NCI-H146 (cell line): ENCODE data around the gene MLH3.

Experiments used
- DNase-seq: peaks from one replicate; lab custom pipeline; 2025; lab: John Stamatoyannopoulos, UW

MLH3 gene

GRCh38 chr14:74984236-74985027 is 66.8 kb downstream of the MLH3 start:
- no peak for DNase-seq

- DNase-seq: no peak
Observed at GRCh38 chr14:74983343-74983742, 67.9 kb downstream of the MLH3 start.

DNA sequence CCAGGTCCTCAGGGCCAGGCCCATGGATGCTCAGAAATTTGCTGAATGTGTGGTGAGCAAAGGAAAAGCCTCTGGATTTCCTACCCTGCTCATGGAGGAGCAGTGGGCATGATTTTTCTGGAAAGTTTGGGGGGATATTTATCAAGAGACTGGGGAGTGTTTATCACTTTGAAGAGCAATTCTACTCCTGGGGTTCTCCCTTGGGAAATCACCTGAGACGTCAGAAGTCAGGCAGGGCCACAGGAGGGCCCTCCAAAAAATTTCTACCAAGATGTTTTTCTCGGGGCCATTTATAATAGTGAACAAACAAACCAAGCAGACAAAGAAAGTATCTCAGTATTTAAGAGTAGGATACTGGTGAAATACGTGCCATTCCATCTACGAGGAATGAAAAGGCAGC is 68.6 kb downstream of the MLH3 start:
- DNase-seq: no peak

GRCh38 chr14:74981833-74982232 is 69.4 kb downstream of the MLH3 start:
- no peak for DNase-seq

GRCh38 chr14:74981462-74981782 is 69.8 kb downstream of the MLH3 start:
- DNase-seq: no peak

- peak; percentile 59 for DNase-seq
Observed at GRCh38 chr14:74980731-74981461, 70.4 kb downstream of the MLH3 start.

DNA sequence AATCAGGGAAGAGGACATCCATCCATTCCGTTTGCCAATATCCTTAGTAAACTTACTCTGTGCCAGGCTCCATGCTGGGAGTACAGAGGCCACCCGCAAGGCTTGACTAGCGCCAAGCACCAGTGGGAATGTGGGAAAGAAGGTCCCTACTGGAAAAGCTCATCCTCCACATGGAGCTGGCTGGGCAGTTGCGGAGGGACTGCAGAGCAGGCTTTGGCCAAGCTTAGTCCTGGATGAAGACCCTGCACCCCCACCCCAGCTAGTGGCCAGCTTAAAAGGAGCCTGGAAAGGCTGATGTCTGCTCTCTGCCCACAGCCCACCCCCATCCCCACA is 70.9 kb downstream of the MLH3 start:
- peak; percentile 28 for DNase-seq

DNA sequence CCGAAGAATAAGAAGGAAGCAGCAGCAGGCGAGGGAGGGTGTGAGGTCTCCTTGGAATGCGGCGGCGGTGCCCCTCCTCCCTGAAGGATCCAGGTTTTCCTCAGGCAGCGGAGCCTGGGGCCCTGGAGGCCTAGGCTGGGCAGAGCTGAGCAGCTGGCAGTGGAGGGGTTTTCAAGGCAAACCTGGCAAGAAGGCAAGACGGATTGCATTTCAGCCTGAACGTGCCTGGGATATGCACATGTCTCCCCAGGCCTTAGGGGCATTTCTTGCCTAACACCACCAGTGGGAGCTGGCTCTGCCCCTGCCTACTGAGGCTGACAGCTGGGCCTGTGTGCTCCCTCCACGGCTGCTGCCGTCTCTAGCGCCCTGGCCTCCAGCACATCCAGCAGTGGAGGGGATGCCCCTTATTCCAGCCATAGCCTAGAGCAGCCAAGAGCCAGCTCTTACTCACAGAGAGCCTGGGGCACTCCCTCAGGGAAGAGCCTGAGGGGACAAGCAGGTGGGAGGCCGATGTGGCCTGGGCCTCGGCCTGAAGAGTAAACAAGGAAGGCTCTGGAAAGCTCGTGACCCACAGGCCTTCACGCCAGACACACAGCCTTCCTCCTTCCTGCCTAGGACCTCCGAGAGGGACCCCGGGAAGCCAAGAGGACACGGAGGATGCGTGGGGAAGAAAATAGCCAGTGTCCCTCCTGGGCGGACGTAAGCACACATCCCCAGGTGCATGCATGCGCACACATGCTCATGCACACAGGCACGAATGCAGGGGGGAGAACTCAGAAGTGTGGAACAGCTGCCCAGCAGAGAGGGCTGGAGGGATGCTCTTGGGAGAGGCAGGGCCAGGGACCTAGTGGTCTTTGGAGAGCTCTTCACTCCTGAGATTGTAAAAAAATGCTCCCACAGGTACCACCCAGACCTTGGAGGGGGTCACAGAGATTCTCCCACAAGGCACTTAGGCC is 71.5 kb downstream of the MLH3 start:
- DNase-seq: peak; percentile 72

GRCh38 chr14:74979029-74979428 is 72.2 kb downstream of the MLH3 start:
- DNase-seq: no peak

- DNase-seq: peak; percentile 77
Observed at GRCh38 chr14:74978416-74978947, 72.8 kb downstream of the MLH3 start.

GRCh38 chr14:74977901-74978385 is 73.3 kb downstream of the MLH3 start:
- DNase-seq: no peak

- DNase-seq: no peak
Observed at GRCh38 chr14:74977164-74977900, 73.9 kb downstream of the MLH3 start.

GRCh38 chr14:74976264-74977113 is 74.8 kb downstream of the MLH3 start:
- DNase-seq: no peak

GRCh38 chr14:74975059-74975810 is 76.0 kb downstream of the MLH3 start:
- DNase-seq: no peak

DNA sequence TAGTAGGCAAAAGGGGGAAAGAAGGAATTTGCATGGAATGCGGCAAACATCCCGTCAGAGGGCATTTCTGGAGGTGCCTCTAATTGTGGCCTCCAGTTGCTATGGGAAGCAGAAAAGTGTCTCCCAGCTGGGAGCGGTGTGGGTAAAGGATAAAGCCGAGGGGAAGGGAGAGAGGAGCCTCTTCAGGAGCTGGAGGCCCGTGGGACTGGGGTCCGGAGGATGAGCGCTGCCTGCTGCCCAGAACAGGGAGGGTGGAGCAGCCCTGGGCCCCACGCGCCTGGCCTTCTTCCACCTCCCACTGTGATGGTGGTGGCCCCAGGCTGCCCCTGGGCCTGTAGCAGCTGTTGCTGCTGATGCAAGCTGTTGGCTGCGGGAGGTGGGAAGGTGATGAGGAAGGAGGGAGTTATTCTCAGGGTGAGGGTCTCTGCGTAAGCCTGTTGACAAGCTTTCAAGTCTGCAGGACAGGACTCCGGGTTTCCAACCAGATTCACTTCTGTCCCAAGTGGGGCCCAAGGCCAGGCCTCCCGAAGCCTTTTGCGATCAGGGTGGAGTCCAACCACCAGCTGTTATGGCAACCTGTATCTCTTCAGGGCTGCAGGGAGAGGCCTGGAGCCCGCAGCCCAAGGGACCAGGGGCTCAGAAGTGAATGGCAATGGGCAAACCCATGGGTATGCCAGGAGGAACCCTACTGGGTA is 76.8 kb downstream of the MLH3 start:
- no peak for DNase-seq

DNA sequence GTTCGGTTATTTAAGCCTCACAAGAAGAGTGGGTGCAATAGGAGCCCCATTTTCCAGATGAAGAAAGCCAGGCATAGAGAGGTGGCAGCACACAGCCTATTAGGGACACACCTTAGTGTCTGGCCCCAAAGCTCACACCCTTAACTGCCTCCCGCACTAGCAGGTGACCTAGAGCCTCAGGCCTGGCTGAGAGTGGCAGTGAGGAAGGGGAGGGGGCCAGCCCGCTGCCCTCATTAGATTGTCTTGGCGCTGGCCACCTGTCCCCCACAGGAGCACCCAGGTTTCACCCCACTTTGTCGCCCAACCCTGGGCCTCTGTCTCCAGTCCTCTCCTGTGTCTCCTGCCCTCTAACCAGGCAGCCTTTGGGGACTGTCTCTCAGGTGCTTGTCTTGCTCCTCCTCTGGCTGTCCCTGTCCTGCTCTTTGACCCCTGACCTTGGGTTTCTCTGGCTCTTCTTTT is 77.3 kb downstream of the MLH3 start:
- DNase-seq: no peak

DNA sequence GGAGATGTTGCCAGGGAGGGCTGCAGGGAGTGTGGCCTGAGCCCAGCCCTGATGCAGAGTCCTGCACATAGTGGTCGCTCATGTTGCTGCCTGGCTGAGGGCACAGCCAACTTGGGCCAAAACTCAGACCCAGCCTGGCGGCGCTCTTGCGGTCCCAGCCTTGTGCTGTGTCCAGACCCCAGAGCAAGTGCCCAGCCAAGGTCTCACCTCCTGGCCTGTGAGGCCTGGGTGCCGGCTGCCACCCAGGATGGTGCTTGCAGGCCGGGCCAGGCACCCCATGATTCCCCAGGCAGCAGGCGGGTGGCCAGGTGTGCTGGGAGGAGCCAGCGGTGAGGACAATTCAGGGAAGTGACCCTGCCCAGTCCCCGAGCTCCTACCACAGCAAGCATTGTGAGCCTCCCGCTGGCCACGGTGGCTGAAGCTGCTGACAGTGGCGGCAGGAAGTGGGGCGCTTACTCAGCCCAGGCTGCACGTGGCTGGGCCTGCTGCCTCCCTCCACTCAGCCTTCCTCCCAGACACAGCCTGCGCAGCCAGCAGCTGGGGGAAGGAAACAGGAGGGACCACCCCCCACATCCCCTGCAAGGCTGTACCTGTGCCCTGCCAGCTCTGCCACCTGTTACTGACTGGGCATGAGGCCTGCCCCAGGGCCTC is 78.1 kb downstream of the MLH3 start:
- DNase-seq: peak; percentile 25

- no peak for DNase-seq
Observed at GRCh38 chr14:74968811-74969210, 82.5 kb downstream of the MLH3 start.
